A549 treated with AZD9567 at 1 μM for 4 hours (cell line): ENCODE data around the gene SRPX2. TPM values are rescaled to one million over a fixed set of nuclear protein-coding genes. Genes with fewer than 3 reads are reported as not detected.

Experiments used
- total RNA-seq: library from RNA; stranded (reverse); fragments of 200-300 nt; extraction: Qiagen RNA extraction; gene quantifications from 5 replicates; pipeline ENCODE4 v1.2.3, GENCODE V29; 2022; ENCODE audit not compliant: insufficient read depth

The SRPX2 gene, protein sequence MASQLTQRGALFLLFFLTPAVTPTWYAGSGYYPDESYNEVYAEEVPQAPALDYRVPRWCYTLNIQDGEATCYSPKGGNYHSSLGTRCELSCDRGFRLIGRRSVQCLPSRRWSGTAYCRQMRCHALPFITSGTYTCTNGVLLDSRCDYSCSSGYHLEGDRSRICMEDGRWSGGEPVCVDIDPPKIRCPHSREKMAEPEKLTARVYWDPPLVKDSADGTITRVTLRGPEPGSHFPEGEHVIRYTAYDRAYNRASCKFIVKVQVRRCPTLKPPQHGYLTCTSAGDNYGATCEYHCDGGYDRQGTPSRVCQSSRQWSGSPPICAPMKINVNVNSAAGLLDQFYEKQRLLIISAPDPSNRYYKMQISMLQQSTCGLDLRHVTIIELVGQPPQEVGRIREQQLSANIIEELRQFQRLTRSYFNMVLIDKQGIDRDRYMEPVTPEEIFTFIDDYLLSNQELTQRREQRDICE
- 2.4 to 3.1 TPM (median 3.0 TPM) in 5 replicates for total RNA-seq

DNA sequence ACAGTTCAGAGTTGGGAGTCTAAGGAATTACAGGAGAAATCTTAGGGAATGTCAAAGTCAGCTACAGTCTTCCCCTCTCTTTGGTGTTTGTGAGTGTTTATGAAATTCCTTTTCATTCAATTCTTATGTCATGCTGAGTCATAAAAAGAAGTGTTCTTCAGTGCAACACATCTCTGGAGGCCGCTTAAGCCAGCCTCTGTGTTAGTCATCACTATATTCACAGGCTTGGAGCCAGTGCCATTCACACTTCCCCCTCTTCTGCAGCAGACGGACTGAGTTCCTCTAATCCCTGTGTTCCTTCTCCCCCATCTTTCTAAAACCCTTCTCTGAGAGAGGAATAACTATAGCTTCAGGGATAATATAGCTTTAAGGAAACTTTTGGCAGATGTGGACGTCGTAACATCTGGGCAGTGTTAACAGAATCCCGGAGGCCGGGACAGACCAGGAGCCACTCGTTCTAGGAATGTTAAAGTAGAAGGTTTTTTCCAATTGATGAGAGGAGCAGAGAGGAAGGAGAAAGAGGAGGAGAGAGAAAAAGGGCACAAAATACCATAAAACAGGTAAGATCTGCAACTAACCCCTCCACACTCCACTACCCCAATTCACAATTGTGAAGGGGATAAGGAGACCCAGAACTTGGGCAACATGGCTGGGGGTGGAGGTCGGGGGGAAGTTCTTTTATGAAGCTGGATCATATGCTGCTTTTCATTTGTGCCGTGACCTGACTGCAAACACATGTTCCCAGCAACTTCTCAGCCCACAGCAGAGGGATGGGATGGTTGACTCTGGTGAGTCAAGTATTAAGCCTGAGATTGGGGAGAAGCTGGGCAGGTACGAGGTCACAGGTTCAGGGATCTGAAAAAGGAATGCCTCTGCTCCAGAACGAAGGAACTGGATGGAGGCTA is at the start of gene SRPX2:
SRPX2 (plus strand) TSS at position 244 of the 905 bp plus-strand sequence. CDS start 2,124 bp downstream, outside the sequence.

DNA sequence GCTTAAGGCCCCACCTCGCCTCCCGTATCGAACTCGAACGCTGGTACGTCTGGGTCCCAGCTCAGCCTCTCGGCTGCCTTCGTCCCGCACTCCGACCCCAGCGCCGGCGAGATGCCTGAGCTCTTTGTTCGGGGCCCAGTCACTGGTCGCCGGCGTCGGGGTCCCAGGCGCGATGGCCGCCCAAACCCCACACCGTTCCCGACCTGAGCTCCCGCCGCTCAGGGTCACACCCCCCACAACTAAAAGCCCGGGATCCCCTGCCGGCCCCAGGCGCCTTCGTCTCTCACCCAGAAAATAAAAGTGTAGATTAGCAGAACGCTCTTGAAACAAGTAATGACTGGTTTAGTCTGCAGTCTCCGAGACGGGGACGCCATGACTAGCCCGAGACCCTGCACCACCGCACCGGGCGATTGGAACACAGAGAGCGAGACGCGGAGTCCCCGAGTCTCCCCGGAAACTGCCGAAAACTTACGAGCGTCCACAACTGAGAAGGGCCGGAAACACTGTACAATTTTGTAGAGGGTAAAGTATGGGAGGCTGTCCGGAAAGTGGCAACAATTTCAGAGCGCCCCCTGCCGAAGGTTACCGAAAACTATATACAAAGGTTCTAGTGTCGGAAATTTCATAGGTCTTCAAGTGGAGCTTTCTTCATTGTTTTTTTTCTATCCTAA is 7.5 kb upstream of the SRPX2 start, which contains the start of gene TSPAN6:
TSPAN6 (minus strand) TSS at position 486 of the 671 bp plus-strand sequence; CDS start at position 374, 112 bp downstream.

Other genes starting within 250 kb of the SRPX2 start
- gene PCDH19, start 233.9 kb upstream of the SRPX2 start, total RNA-seq = 0.03 to 0.05 TPM (median 0.05 TPM) in 4 of 5 replicates, not detected in the other
- not detected in 5 replicates for gene TNMD, start 59.3 kb upstream of the SRPX2 start, total RNA-seq
- gene TSPAN6, start 7.4 kb upstream of the SRPX2 start, total RNA-seq = 35.7 to 41.7 TPM (median 38.4 TPM) in 5 replicates
- gene SYTL4, start 87.9 kb downstream of the SRPX2 start, total RNA-seq = 0.82 to 3.0 TPM (median 2.2 TPM) in 5 replicates
- 30.7 to 37.9 TPM (median 31.8 TPM) in 5 replicates for gene CSTF2, start 176.2 kb downstream of the SRPX2 start, total RNA-seq
- gene NOX1, start 230.2 kb downstream of the SRPX2 start, total RNA-seq = 0.06 to 0.18 TPM (median 0.10 TPM) in 4 of 5 replicates, not detected in the other